GM10266 (cell line): Measurements from ENCODE around the gene MTG2.

Source experiments
- DNase-seq: peaks from one replicate; pipeline ENCODE4 v3.0.0; 2012; ENCODE audit errors: extremely low spot score
- TF ChIP-seq, protein P1 (sequence below): IDR thresholded peaks from 2 replicates; pipeline ENCODE4 v1.5.1; 2012; ENCODE audit warnings: mild to moderate bottlenecking, low read depth; ENCODE audit not compliant: control insufficient read depth, insufficient read depth; ENCODE audit errors: missing control alignments

Gene MTG2

DNA sequence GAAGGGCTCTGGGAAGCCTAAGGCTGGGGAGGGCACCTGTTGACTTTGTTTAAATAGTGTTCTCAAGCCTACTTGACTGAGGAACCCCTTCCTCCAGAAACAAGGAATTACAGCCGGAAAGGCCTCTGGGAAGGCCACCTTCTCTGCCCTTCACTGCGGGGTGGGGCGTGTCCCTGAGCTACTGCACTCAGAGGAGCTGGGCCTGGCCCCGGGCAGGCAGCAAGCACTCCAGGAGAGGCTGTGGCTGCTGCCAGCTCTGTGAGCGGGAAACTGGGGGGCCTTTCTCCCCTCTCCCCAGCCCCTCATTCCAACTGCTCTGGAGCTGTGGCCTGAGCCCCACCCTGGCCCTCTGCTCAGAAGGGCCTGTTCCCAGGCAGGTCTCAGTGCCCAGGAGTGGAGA lies 51.5 kb downstream of the MTG2 start:
- TF ChIP-seq, protein P1, sequence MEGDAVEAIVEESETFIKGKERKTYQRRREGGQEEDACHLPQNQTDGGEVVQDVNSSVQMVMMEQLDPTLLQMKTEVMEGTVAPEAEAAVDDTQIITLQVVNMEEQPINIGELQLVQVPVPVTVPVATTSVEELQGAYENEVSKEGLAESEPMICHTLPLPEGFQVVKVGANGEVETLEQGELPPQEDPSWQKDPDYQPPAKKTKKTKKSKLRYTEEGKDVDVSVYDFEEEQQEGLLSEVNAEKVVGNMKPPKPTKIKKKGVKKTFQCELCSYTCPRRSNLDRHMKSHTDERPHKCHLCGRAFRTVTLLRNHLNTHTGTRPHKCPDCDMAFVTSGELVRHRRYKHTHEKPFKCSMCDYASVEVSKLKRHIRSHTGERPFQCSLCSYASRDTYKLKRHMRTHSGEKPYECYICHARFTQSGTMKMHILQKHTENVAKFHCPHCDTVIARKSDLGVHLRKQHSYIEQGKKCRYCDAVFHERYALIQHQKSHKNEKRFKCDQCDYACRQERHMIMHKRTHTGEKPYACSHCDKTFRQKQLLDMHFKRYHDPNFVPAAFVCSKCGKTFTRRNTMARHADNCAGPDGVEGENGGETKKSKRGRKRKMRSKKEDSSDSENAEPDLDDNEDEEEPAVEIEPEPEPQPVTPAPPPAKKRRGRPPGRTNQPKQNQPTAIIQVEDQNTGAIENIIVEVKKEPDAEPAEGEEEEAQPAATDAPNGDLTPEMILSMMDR: no peak
- DNase-seq: no peak

DNA sequence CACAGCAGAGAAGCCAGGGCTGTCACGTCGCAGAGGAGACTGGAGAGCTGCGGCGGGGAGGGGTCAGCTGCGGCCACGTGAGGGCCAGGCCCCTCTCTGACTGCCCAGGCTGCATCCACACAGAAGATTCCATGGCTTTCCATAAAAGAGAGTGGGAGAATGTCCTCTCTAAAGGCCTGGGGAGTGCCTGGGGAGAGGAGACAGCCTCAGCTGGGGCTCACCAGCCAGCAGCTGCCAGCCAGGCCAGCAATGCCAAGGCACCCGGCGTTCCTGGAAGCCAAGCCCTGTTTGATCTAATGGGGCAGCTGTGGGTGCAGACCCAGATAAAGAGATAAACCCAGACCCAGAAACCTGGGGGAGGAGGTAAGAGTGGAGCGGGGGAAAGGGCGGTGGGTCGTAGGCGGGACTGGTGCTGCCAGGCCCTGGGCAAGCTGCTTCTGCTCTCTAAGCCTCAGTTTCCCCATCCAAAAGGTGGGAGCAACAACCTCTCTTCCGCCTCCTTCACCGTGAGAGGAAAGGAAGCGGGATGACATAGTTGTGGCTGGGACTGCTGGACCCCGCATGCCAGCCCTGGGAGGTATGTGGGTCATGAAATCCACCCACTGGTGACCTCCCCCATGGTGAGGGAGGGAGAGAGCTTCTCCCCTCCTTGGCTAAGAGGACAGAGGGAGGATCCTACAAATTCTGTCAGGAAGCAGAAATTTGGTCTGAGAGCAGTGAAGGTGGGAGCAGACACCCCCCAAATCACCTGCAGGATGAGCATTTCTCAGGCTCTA lies 52.4 kb downstream of the MTG2 start:
- no peak for DNase-seq
- TF ChIP-seq, protein P1: no peak

DNA sequence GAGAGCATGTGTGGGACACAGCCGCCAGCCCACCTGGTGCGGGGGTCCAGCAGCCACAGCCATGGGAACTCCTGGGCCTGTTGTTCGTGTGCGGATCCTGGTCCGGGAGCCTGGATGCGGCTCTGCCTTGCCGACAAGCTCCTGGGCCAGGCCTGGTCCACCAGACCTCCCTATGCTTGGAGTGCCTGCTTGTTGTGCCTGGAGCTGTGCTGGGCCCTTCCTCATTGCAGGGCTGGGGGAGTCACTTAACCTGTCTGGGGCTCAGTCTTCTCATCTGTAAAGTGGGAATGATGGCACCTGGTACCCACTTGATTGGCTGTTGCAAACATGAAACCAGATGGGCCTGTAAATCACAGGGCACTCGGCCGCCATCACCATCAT lies 52.9 kb downstream of the MTG2 start:
- TF ChIP-seq, protein P1: no peak
- DNase-seq: no peak

DNA sequence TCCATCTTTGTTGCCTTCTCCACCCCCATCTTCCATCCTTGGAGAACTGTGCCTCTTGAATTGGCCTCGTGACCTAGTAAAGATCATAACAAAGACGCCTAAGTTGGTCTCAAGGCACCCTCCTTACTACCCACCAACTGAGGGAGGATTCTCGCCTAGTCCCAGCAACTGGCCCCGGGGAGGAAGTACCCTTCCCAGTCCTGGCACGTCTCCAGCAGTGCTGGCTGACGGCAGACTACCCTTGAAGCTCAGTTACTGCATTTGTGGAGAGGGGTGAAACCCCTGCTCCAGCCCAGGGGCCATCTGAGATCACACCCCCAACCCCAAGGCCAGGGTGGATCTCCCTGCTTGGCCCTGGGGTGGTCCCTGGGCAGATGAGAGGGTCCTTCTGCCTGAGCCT lies 53.4 kb downstream of the MTG2 start:
- DNase-seq: no peak
- TF ChIP-seq, protein P1: no peak

DNA sequence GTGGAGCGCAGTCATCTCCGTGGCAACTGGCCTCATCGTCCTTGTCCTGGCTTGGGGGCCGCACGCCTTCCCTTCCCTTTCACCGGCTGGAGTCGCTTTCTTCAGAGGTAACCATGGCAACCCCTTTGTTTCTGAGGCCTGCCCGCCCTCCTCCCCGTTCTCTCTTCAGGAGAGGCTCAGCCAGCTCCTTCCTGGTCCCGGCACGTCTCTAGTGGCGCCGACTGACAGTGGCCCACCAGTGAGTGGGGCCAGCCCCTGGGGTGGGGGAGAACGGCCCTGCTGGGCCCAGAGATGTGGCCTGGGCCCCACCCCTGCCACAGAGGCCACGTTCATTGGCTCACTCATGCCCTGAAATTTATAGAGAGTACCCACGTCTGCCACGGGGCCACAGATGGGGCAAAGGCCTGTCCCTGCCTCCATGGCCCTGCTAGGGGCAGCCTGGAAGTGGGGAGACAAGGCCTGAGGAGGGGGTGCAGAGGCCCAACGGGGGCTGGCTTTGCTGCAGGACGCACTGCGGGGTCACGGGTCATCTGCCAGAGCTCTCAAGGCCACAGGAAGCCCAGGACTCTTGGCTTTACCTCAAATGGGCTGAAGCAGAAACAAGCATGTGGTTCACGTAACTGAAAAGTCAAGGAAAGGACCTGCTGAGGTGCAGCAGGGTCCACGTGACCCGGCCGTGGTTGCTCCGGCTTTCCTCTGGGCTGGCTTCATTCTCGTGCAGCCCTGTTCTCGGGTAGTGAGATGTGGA lies 54.1 kb downstream of the MTG2 start:
- no peak for DNase-seq
- TF ChIP-seq, protein P1: no peak

DNA sequence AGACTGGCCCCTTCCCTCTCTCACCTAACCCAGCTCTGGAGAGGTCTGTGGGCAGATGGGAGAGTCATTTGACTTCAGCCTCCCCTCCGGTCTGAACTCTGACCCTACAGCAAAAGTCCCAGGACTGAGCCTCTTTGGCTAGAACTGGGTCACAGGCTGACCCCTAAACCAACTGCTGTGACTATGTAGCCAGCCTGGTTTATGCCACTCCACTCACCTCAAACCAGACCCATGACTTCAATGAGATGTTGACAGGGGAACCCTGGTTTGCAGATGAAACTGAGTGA lies 54.6 kb downstream of the MTG2 start:
- TF ChIP-seq, protein P1: no peak
- DNase-seq: no peak
